Liver (tissue), 9 donors: ENCODE measurements around the gene ACADM. TPM values are rescaled to one million over a fixed set of nuclear protein-coding genes. Genes with fewer than 3 reads are reported as not detected.

Experiments used
- DNase-seq: peaks from one replicate; pipeline ENCODE4 v3.0.0-alpha.2; 2017; ENCODE audit warnings: low spot score
- H3K27ac ChIP-seq, 2 donors: one replicate each; pipeline ENCODE4 v1.7.0; 2013; ENCODE audit warnings: inconsistent platforms in 2 of 2, low read length in 2 of 2, control low read depth in 1 of 2, low read depth in 1 of 2, mild to moderate bottlenecking in 1 of 2
- H3K27me3 ChIP-seq, 4 donors: one replicate each; pipeline versions ENCODE4 v1.6.1 to v1.7.0; 2013; ENCODE audit warnings: low read length in 3 of 4, inconsistent platforms in 1 of 4, mild to moderate bottlenecking in 1 of 4, moderate library complexity in 1 of 4; ENCODE audit not compliant: control insufficient read depth in 4 of 4, insufficient read depth in 4 of 4
- H3K36me3 ChIP-seq, 4 donors: one replicate each; pipeline versions ENCODE4 v1.6.1 to v1.7.0; 2013; ENCODE audit warnings: low read length in 3 of 4, mild to moderate bottlenecking in 3 of 4, low read depth in 1 of 4, moderate library complexity in 1 of 4; ENCODE audit not compliant: control insufficient read depth in 4 of 4, insufficient read depth in 3 of 4
- H3K4me1 ChIP-seq, 4 donors: one replicate each; pipeline versions ENCODE4 v1.6.1 to v1.7.0; 2013; ENCODE audit warnings: low read length in 3 of 4, mild to moderate bottlenecking in 3 of 4, moderate library complexity in 1 of 4; ENCODE audit not compliant: control insufficient read depth in 4 of 4, insufficient read depth in 4 of 4
- H3K4me3 ChIP-seq, 3 donors: one replicate each; pipeline versions ENCODE4 v1.6.1 to v1.7.0; 2013; ENCODE audit warnings: low read length in 3 of 3, control low read depth in 1 of 3, low read depth in 1 of 3, mild to moderate bottlenecking in 1 of 3
- H3K9ac ChIP-seq, 2 donors: one replicate each; pipeline ENCODE4 v1.7.0; 2013; ENCODE audit warnings: low read length in 2 of 2, mild to moderate bottlenecking in 2 of 2, moderate library complexity in 2 of 2, control low read depth in 1 of 2, low read depth in 1 of 2
- H3K9me3 ChIP-seq, 4 donors: one replicate each; pipeline versions ENCODE4 v1.6.1 to v1.7.0; 2013; ENCODE audit warnings: low read length in 3 of 4; ENCODE audit not compliant: control insufficient read depth in 4 of 4
- ATF3 ChIP-seq: IDR thresholded peaks from 2 replicates; pipeline ENCODE4 v1.6.1; 2016; ENCODE audit warnings: antibody characterized with exemption
- CTCF ChIP-seq: fragments of 150-350 bp; IDR thresholded peaks from 2 replicates; pipeline ENCODE4 v1.5.1; 2017; ENCODE audit warnings: improper control_type of control experiment, low read depth, low read length; ENCODE audit not compliant: missing input control
- EGR1 ChIP-seq, 2 donors: IDR thresholded peaks; 2 replicates each; pipeline ENCODE4 v1.6.1; 2016 to 2018; ENCODE audit warnings: antibody characterized with exemption in 2 of 2, low read depth in 2 of 2
- FOXA1 ChIP-seq: IDR thresholded peaks from 2 replicates; pipeline ENCODE4 v1.6.1; 2016; ENCODE audit warnings: antibody characterized with exemption
- FOXA2 ChIP-seq: IDR thresholded peaks from 2 replicates; pipeline ENCODE4 v1.6.1; 2016; ENCODE audit warnings: antibody characterized with exemption
- GABPA ChIP-seq, 2 donors: IDR thresholded peaks in 1 of 2; conservative IDR thresholded peaks in 1 of 2; 2 replicates each; pipeline ENCODE4 v1.6.1; 2016; ENCODE audit warnings: antibody characterized with exemption in 2 of 2, mild to moderate bottlenecking in 1 of 2, moderate library complexity in 1 of 2
- HNF4A ChIP-seq, 2 donors: conservative IDR thresholded peaks; 2 replicates each; pipeline ENCODE4 v1.6.1; 2016; ENCODE audit warnings: antibody characterized with exemption in 2 of 2, mild to moderate bottlenecking in 2 of 2
- HNF4G ChIP-seq: IDR thresholded peaks from 2 replicates; pipeline ENCODE4 v1.6.1; 2016; ENCODE audit warnings: antibody characterized with exemption
- JUND ChIP-seq, 2 donors: IDR thresholded peaks; 2 replicates each; pipeline ENCODE4 v1.6.1; 2016; ENCODE audit warnings: antibody characterized with exemption in 2 of 2
- MAX ChIP-seq: IDR thresholded peaks from 2 replicates; pipeline ENCODE4 v1.6.1; 2016; ENCODE audit warnings: antibody characterized with exemption
- NR2F2 ChIP-seq: IDR thresholded peaks from 2 replicates; pipeline ENCODE4 v1.6.1; 2016; ENCODE audit warnings: antibody characterized with exemption
- RAD21 ChIP-seq, 2 donors: IDR thresholded peaks; 2 replicates each; pipeline ENCODE4 v1.6.1; 2016; ENCODE audit warnings: antibody characterized with exemption in 2 of 2, mild to moderate bottlenecking in 2 of 2
- REST ChIP-seq: IDR thresholded peaks from 2 replicates; pipeline ENCODE4 v1.6.1; 2016; ENCODE audit warnings: antibody characterized with exemption, mild to moderate bottlenecking
- RXRA ChIP-seq, 2 donors: IDR thresholded peaks; 2 replicates each; pipeline ENCODE4 v1.6.1; 2017 to 2018; ENCODE audit warnings: antibody characterized with exemption in 2 of 2, mild to moderate bottlenecking in 1 of 2
- SP1 ChIP-seq: IDR thresholded peaks from 2 replicates; pipeline ENCODE4 v1.6.1; 2018; ENCODE audit warnings: antibody characterized with exemption, mild to moderate bottlenecking
- TAF1 ChIP-seq: conservative IDR thresholded peaks from 2 replicates; pipeline ENCODE4 v1.6.1; 2016; ENCODE audit warnings: antibody characterized with exemption, mild to moderate bottlenecking
- YY1 ChIP-seq: IDR thresholded peaks from 2 replicates; pipeline ENCODE4 v1.6.1; 2016; ENCODE audit warnings: antibody characterized with exemption, mild to moderate bottlenecking
- ZBTB33 ChIP-seq: IDR thresholded peaks from 2 replicates; pipeline ENCODE4 v1.6.1; 2016; ENCODE audit warnings: antibody characterized with exemption
- WGBS: extraction: QIAGEN DNeasy Blood & Tissue Kit; methylation state at CpG from one replicate; pipeline ENCODE4 v1.1.7; 2013; 5-methylcytosine and 5-hydroxymethylcytosine counted together
- polyA plus RNA-seq, 2 donors: library from polyadenylated mRNA; stranded (reverse) in 1 of 2; unstranded in 1 of 2; fragments of 200-250 nt in 1 of 2; fragments of >200 nt in 1 of 2; fragmentation: Nextera tagmentation in 1 of 2; extraction: Ambion mirVana in 1 of 2; gene quantifications; one replicate each; pipeline versions ENCODE4 v1.2.1 to v1.2.3, GENCODE V29; 2013 to 2015
- total RNA-seq, 2 donors: library from RNA; depleted of rRNA; stranded (reverse); fragments of >200 nt; gene quantifications; one replicate each; pipeline ENCODE4 v1.2.3, GENCODE V29; 2014
- donor health status: healthy.
- donor health status: healthy.
- donor health status: healthy.
- donor health status: healthy.
- donor health status: healthy.

Gene ACADM
- total and polyA plus RNA-seq, 4 donors = 68.3 to 175 (median 149) TPM

GRCh38 chr1:75791022-75791421 lies 66.5 kb downstream of the ACADM start:
- peak overlapping the region in 1 of 3 donors; percentile 4 for H3K4me3 ChIP-seq
- H3K27ac ChIP-seq = peak overlapping the region; percentile 43 to 65
- peaks cover 9 to 49% (median 36%) of the 10 kb centered on the region in 4 donors for H3K36me3 ChIP-seq
- H3K27me3 ChIP-seq = no peaks in the 10 kb centered on the region
- no peak for DNase-seq
- H3K9ac ChIP-seq = no peak overlapping the region
- TF ChIP-seq ZBTB33 (no peak), JUND (IDR thresholded peaks at IDR 0.05) (peak; percentile 97), TAF1 (no peak), RAD21 (IDR thresholded peaks at IDR 0.05) (no peak), RXRA (IDR thresholded peaks at IDR 0.05) (peak in 1 of 2 donors; percentile 27), YY1 (no peak), EGR1 (IDR thresholded peaks at IDR 0.05; ENCODE audit: low read depth in 2 of 2) (no peak), CTCF (no peak), GABPA (IDR thresholded peaks at IDR 0.05 in 1 of 2, conservative IDR thresholded peaks at IDR 0.05 in 1 of 2) (no peak), FOXA1 (no peak), FOXA2 (no peak), ATF3 (peak; percentile 94), NR2F2 (no peak), MAX (no peak), HNF4A (conservative IDR thresholded peaks at IDR 0.05) (peak in 1 of 2 donors; percentile 31), SP1 (no peak), REST (no peak), HNF4G (no peak)
- peaks cover 8 to 42% (median 34%) of the 10 kb centered on the region in 4 donors for H3K4me1 ChIP-seq
- 32% methylated on average over 1 of the region's 1 CpG for WGBS
- H3K9me3 ChIP-seq = no peaks in the 10 kb centered on the region
